Lung (tissue), 12 donors: ENCODE data around the gene ZDHHC15. TPM values are rescaled to one million over a fixed set of nuclear protein-coding genes. Genes with fewer than 3 reads are reported as not detected.
"Not testable (repeated sequence)": the region's sequence is repeated elsewhere in the genome, so short reads cannot be mapped to it uniquely, and the experiment has no call there.

ENCODE experiments used
- ATAC-seq: fragments of 200-7000 bp; cut with Tn5 transposase; one replicate; pipeline ENCODE4 v1.9.1; 2020; ENCODE audit warnings: moderate number of reproducible peaks; ENCODE audit not compliant: insufficient read depth, low FRiP score
- DNase-seq, 3 donors: peaks; one replicate each; pipeline ENCODE4 v3.0.0-alpha.2; 2013 to 2017
- H3K27ac ChIP-seq, 2 donors: one replicate each; pipeline ENCODE4 v1.5.1; 2013; ENCODE audit warnings: mild to moderate bottlenecking in 2 of 2, moderate library complexity in 2 of 2, control low read depth in 1 of 2, inconsistent platforms in 1 of 2, low read depth in 1 of 2, low read length in 1 of 2
- H3K27me3 ChIP-seq, 3 donors: one replicate each; pipeline ENCODE4 v1.5.1; 2013; ENCODE audit warnings: low read length in 2 of 3; ENCODE audit not compliant: control insufficient read depth in 3 of 3, insufficient read depth in 3 of 3
- H3K36me3 ChIP-seq, 4 donors: one replicate each; pipeline ENCODE4 v1.5.1; 2013; ENCODE audit warnings: low read length in 4 of 4, mild to moderate bottlenecking in 1 of 4, moderate library complexity in 1 of 4; ENCODE audit not compliant: control insufficient read depth in 4 of 4, insufficient read depth in 4 of 4
- H3K4me1 ChIP-seq, 5 donors: one replicate each; pipeline ENCODE4 v1.5.1; 2013; ENCODE audit warnings: low read length in 5 of 5, mild to moderate bottlenecking in 2 of 5, moderate library complexity in 1 of 5; ENCODE audit not compliant: control insufficient read depth in 5 of 5, insufficient read depth in 5 of 5
- H3K4me3 ChIP-seq: one replicate; pipeline ENCODE4 v1.5.1; 2013; ENCODE audit warnings: mild to moderate bottlenecking, control low read depth, moderate library complexity
- H3K9ac ChIP-seq, 2 donors: one replicate each; pipeline ENCODE4 v1.5.1; 2013; ENCODE audit warnings: low read length in 2 of 2, control low read depth in 1 of 2; ENCODE audit not compliant: insufficient read depth in 1 of 2
- H3K9me3 ChIP-seq, 4 donors: one replicate each; pipeline ENCODE4 v1.5.1; 2013; ENCODE audit warnings: low read length in 3 of 4, mild to moderate bottlenecking in 1 of 4, moderate library complexity in 1 of 4; ENCODE audit not compliant: control insufficient read depth in 4 of 4, insufficient read depth in 3 of 4
- CTCF ChIP-seq: IDR thresholded peaks from 2 replicates; pipeline ENCODE4 v1.5.1; 2012; ENCODE audit warnings: mild to moderate bottlenecking; ENCODE audit errors: control extremely low read depth, extremely low read depth
- WGBS, 2 donors: extraction: QIAGEN DNeasy Blood & Tissue Kit; methylation state at CpG; one replicate each; pipeline ENCODE4 v1.1.7; 2013; 5-methylcytosine and 5-hydroxymethylcytosine counted together
- polyA plus RNA-seq, 2 donors: library from polyadenylated mRNA; stranded (reverse); fragments of 200-250 nt; gene quantifications; one replicate each; pipeline ENCODE4 v1.2.1, GENCODE V29; 2013
- total RNA-seq, 2 donors: library from RNA; depleted of rRNA in 1 of 2; stranded (reverse); fragments of >200 nt in 1 of 2; gene quantifications; one replicate each; pipeline ENCODE4 v1.2.1, GENCODE V29; 2014 to 2021
- donor health status: control.
- donor health status: control.
- donor health status: Bipolar disorder and iron deficiency.
- donor health status: healthy.
- donor health status: DM: yes; HTN: yes; CAD: no.

Gene ZDHHC15
- total and polyA plus RNA-seq, 4 donors, result 0.41 to 5.3 (median 1.2) TPM

- H3K4me3 ChIP-seq, result no peak overlapping the region
- TF ChIP-seq CTCF, result no peak
- ATAC-seq (no peak), DNase-seq (no peak)
- H3K9ac ChIP-seq, result no peak overlapping the region
- no peaks in the 10 kb centered on the region for H3K4me1 ChIP-seq
- H3K27ac ChIP-seq, result no peak overlapping the region
- no peaks in the 10 kb centered on the region for H3K9me3 ChIP-seq
- peaks cover 0 to 3% (median 0%) of the 10 kb centered on the region in 4 donors for H3K36me3 ChIP-seq
- no peaks in the 10 kb centered on the region for H3K27me3 ChIP-seq
These were observed 101.1 kb downstream of the ZDHHC15 start for GRCh38 chrX:75421688-75422230.

GRCh38 chrX:75407153-75407552, 115.7 kb downstream of the ZDHHC15 start:
- H3K27me3 ChIP-seq, H3K9me3 ChIP-seq, DNase-seq, H3K9ac ChIP-seq, H3K27ac ChIP-seq, H3K36me3 ChIP-seq, ATAC-seq, H3K4me3 ChIP-seq, H3K4me1 ChIP-seq: not testable (repeated sequence)
- 93% methylated on average over 24 of the region's 24 CpGs; no CpG with 5 or more reads in 1 of the 2 donors for WGBS, 2 donors

- Histone ChIP-seq H3K4me1 (no peaks in the 10 kb centered on the region), H3K9ac (no peak overlapping the region), H3K27me3 (no peaks in the 10 kb centered on the region), H3K9me3 (peaks cover 0 to 13% (median 4%) of the 10 kb centered on the region in 4 donors), H3K4me3 (no peak overlapping the region), H3K36me3 (no peaks in the 10 kb centered on the region), H3K27ac (no peak overlapping the region)
- no peak for TF ChIP-seq CTCF
- ATAC-seq (no peak), DNase-seq (no peak)
- WGBS, 2 donors, result 74 to 88% methylated on average over 2 of the region's 2 CpGs
These were observed 132.4 kb downstream of the ZDHHC15 start for GRCh38 chrX:75390470-75390869.

GRCh38 chrX:75369721-75370120, 153.1 kb downstream of the ZDHHC15 start:
- Histone ChIP-seq H3K36me3 (no peaks in the 10 kb centered on the region), H3K9ac (no peak overlapping the region), H3K27ac (no peak overlapping the region), H3K4me3 (no peak overlapping the region), H3K4me1 (no peaks in the 10 kb centered on the region), H3K27me3 (peaks cover 0 to 2% (median 0%) of the 10 kb centered on the region in 3 donors), H3K9me3 (no peaks in the 10 kb centered on the region)
- TF ChIP-seq CTCF, result no peak
- WGBS, 2 donors, result 43 to 89% methylated on average over 1 of the region's 1 CpG
- DNase-seq (peak; percentile 14 to 74 (median 61)), ATAC-seq (no peak)
